DMS153 (cell line): Measurements from ENCODE around the gene F13A1.

Source experiments
- DNase-seq: peaks from one replicate; lab custom pipeline; 2025; lab: John Stamatoyannopoulos, UW

The F13A1 gene

GRCh38 chr6:6193221-6193745 lies 127.2 kb downstream of the F13A1 start:
- DNase-seq, result no peak

DNA sequence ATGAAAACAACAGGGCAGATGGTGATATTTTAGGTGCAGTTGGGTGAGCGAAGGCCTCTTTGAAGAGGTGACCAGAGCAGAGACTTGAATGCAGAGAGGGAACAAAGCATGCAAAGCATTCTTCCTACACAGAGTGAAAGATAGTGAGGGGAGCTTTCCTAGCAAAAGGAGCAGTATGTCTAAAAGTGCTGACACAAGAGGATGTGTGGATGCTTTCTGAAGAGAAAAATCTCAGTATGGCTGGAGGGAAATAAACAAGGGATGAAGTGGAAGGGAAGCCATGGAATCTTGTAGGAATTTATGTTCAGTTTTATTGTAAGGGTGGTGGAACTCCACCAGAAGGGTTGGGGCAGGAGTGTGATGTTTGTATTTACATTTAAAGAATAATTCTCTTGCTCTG lies 128.6 kb downstream of the F13A1 start:
- no peak for DNase-seq

DNA sequence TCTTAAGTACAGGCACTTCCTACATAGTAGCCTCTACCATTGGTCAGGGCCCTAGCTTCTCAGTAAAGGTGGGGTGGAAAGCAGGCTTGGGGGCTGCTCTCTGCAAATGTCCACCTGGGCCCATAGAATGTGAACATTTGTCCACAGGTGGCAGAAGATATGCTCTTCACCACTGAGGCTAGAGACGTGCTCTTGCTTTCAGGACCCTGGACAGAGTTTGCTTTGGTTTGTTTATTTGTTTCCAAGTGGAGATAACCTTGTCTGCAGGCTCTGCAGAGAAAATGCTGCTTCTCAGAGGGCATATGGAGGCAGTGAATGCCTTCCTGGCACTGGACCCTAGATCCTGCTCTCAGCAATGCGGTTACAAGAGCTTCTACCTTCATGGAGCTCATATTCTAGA lies 129.0 kb downstream of the F13A1 start:
- DNase-seq, result no peak

DNA sequence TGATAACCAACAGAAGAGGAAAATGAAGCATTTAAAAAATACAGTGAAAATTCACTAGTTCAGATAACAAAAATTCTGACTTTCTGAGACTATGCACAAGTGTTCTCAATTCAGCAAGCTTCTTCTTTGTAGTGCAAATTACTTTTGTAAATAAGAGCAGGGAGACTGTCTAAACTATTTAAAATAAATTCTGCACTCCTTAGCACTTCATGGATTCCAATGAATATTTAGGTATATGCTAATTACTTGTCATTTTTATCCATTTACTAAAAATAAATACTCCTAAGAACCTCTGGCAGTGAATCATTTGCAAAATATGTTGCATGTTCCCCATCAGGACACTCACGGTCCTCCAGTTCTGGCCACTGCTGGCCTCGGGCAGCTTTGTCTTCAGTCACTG lies 139.8 kb downstream of the F13A1 start:
- DNase-seq, result no peak

- DNase-seq, result no peak
Measured at GRCh38 chr6:6179858-6180623, 140.4 kb downstream of the F13A1 start.

DNA sequence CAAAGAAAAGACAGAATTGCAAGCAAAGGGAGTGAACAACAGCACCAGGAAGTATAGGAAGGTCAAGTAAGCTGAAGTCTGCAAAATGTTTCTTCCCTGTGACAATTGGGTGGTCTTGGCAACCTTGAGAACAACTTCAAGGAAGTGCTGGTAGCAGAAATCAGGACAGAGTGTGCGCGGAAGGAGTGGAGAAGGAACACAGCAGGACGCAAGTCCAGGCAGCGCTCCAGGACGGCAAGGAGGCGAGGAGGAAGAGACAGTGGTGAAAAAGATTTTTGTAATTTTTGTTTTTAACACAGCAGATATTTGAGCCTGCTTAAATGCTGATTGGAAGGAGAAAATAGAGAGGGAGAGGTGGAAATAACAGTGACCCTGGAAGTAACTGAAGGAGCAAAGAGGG lies 141.7 kb downstream of the F13A1 start:
- DNase-seq, result no peak

DNA sequence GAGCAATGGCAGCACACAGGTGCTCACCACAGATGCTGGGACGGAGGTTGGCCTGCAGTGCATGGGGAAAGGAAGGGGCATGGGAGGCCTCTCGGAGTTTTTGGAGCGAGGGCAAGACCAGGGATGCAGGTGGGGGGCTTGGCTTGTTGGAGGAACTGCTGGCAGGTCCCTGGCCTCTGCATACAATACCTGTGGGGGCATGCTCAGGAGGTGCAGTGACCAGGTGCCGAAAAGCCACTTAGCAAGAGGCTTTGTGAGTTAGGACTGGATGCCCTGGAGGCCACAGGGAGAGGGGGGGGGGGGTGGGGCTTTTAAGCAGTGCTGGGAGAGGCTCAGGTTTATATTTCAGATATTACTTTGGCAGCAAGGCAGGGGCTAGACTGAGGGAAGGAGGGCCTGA lies 142.7 kb downstream of the F13A1 start:
- no peak for DNase-seq

DNA sequence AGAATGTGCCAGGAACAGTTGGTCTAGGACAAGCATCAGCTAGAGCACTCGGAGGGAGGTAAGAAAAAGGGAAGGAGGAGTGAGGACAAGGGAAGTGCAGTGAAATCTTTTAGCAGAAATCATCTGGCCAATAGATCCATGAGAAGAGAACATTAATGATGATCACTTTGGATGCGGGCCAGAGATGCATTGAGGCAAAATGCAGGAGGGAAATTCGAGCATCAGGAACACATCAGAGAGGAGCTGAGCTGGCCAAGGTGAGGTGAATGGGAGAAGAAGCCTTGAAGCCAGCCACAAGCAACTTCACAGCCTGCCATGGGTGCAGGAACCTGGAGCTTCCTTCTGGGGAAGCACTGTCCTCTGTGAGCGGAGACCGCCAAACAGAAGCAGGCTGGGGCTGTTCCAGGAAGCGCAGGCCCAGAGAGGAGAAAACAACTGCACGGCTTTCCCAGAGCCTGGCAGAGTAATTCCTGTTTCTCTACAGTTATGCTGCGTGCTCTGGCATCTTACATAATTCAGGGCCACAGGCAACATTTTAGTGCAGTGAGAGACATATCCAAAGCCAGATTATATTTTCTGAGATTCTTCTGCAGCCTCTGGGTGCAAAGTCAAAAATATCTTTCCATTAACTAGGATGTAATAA lies 143.8 kb downstream of the F13A1 start:
- no peak for DNase-seq

DNA sequence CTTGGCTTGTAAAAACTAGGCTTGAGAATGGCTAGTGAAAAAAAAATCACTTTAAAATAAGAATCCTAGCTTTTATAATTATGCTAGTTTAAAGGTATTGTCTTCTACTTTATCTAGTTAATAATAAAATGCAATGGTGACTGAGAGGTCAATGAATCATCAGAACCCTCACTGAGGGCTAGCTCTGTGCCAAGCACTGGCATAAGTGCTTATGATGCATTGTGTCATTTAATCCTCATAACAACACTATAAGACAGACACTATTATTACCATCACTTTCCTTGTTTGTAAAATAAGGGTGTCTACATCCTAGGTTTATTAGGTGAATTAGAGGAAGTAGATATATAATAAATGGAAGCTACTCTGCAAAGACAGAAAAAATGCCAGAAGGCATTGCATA lies 144.3 kb downstream of the F13A1 start:
- DNase-seq, result no peak

DNA sequence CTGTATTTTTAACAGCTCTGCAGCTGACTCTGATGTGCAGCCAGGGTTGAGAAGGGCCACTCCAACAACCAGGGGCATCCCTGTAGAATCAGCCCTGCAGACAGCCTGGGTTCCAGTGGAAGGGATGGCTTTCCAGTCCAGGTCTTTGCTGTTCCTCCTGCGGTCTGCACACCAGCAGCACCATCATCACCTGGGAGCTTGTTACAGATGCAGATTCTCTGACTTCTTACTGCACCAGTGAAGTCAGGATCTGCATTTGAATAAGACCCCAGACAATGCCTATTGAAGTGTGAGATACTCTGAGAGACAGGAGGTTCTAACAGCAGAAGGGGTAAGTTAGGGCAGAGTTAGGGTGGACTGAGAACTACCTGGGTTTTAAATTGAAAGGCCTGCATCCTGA lies 151.3 kb downstream of the F13A1 start:
- DNase-seq, result no peak

- DNase-seq, result no peak
Measured at GRCh38 chr6:6166064-6166463, 154.4 kb downstream of the F13A1 start.

DNA sequence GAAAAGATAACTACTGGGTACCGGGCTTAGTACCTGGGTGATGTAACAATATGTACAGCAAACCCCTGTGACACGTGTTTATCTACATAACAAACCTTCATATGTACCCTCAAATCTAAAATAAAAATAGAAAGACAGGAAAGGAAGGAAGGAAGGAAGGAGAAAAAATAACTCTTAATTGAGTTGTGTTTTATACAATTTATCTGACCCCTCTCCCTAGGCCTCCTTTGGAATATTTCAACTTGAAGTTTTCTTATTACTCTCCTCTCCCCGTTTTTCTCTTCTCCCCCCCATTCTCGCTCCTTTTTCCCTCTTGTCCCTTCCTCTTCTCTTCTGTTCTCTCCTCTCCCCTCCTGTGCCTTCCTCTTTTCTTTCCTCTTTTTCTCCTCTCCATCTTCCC lies 156.1 kb downstream of the F13A1 start:
- DNase-seq, result no peak

DNA sequence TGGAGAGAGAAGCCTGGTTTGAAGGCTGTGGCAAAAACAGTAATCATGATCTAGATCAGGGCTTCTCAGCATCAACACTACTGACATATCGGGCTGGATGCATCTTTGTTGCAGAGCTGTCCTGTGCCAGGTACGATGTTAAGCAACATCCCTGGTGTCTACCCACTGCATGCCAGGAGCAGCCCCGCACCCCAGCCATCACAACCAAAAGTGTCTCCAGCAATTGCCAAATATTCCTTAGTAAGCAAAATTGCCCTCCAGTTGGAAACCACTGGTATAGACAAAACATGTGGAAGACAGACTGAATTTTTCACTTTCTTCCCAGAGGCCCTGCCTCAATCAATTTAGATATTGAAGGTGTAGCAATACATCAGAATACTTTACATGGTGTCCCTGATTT lies 166.1 kb downstream of the F13A1 start:
- no peak for DNase-seq

GRCh38 chr6:6152060-6152459 lies 168.4 kb downstream of the F13A1 start:
- no peak for DNase-seq

DNA sequence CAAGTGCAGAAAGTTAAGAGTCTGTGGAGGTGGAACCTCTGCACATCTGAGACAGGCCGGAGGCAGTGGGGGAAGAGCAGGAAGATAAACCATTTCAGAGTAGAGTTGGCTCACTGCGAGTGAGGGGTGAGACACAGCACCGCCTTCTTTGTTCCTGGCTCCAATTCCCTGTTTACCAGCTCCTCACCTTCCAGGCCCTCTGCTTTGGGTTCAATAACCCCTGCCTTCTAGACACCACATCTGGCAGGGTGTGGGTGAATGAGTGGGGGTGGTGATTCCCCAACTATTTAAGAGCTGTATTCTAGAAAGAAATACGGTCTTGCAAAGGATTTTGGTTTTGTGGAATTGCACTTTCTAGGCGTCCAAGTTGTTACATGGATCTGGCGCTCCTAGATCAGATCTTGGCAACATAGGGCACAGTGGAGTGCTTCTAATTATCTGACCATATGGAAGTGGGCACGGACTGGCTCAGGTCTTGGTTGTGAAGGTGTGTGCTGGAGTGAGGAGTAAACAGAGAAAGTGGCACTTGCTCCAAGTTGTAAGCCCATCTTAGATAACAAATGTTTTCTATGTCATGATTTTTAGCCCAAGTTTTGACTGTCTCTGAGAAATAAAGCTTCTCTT lies 172.2 kb downstream of the F13A1 start:
- no peak for DNase-seq

- no peak for DNase-seq
Measured at GRCh38 chr6:6131492-6132109, 188.9 kb downstream of the F13A1 start.

GRCh38 chr6:6125495-6125894 lies 195.0 kb downstream of the F13A1 start:
- no peak for DNase-seq

GRCh38 chr6:6123803-6124202 lies 196.7 kb downstream of the F13A1 start:
- no peak for DNase-seq

GRCh38 chr6:6121943-6122342 lies 198.5 kb downstream of the F13A1 start:
- no peak for DNase-seq

DNA sequence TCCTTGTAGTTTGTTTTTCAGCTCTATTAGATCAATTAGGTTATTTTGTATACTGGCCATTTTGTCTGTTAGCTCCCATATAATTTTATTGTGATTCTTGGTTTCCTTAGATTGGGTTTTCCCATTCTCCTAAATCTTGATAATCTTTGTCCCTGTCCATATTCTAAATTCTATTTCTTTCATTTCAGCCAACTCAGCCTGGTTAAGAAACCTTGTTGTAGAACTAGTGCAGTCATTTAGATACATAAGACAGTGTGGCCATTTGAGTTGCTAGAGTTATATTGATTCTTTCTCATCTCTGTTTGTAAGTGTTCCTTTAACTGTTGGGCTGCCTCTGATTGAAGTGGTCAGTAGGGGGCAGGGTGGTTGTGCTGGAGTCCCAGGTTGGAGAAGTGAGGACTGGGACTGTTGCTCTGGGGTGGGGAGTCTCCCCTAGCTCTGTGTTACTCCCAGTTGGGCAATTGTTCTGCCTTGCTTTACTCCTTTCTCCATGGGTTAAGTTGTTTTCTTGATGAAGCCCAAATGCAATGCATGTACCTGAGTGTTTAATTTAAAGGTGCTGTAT lies 214.9 kb downstream of the F13A1 start:
- no peak for DNase-seq
